ENCODE results near the gene ACP1. TPM values are rescaled to one million over a fixed set of nuclear protein-coding genes. Genes with fewer than 3 reads are reported as not detected.

The ACP1 gene
- polyA plus RNA-seq, 3 donors = 144 to 158 (median 148) TPM

GRCh38 chr2:273333-273732 lies 8.6 kb downstream of the ACP1 start:
- DNase-seq = no peak

- DNase-seq = no peak
Observed at GRCh38 chr2:274503-274902, 9.8 kb downstream of the ACP1 start.

DNA sequence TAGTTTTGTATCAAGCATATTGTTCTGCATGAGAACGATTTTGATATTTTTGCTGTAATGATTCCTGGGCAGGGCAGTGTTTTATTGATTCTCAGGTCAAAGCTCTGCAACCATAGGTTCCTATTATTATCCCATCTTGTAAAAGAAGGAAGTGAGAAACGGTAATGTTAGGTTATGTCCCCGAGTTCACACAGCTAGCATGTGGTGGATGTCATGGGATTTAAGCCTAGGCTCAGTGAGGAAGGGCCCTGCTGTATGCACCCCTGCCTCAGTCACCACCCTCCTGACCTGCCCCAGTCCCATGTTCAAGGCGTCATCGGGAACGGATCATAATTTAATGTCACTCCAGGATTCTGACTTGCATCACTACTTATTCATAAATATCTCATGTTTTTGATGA lies 10.7 kb downstream of the ACP1 start:
- no peak for DNase-seq

GRCh38 chr2:278312-278926 lies 13.7 kb downstream of the ACP1 start:
- DNase-seq = no peak

GRCh38 chr2:278927-279320 lies 14.2 kb downstream of the ACP1 start:
- DNase-seq = no peak

- no peak for DNase-seq
Observed at GRCh38 chr2:279366-279765, 14.6 kb downstream of the ACP1 start.

GRCh38 chr2:279956-280649 lies 15.4 kb downstream of the ACP1 start:
- no peak for DNase-seq

DNA sequence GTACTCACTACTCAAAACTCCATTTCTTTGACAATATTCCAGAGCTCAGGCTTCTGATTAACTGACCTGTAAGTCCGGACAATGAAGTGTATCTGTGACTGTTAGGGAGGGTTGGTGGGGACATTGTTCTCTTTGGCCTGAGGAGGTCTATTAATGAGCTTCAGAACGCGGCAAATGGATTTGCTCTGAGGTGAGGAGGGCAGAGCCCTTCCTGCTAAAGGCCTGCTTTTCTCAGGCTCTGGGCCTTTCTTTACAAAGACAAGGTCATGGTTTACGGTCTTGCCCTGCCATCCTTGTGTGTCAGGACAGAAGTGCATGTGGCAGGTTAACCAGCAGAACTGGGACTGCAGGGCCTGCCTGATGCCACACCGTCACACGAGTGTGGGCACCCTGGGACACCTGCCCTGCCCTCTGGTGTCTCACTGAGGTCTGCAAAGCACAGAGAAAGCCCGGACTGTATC lies 15.9 kb downstream of the ACP1 start:
- no peak for DNase-seq

DNA sequence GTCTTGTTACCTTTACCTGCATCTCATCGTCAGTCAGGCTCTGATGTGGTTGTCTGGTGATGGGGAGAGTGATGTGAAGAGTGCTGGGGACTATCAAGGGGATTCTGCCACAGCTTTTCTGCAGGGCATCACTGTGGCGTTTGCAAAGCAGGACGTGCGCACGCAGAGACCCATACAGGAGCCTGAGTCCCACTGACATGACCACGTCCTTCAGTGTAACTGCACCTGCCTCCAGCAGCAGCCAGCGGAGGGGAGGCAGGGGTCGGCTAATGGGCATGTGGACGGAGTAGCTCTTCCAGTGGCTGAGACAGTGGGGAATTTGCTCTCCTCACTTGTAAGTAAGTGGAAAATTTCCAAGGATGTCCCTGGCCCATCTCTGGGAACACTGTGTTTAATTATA lies 16.6 kb downstream of the ACP1 start:
- no peak for DNase-seq

DNA sequence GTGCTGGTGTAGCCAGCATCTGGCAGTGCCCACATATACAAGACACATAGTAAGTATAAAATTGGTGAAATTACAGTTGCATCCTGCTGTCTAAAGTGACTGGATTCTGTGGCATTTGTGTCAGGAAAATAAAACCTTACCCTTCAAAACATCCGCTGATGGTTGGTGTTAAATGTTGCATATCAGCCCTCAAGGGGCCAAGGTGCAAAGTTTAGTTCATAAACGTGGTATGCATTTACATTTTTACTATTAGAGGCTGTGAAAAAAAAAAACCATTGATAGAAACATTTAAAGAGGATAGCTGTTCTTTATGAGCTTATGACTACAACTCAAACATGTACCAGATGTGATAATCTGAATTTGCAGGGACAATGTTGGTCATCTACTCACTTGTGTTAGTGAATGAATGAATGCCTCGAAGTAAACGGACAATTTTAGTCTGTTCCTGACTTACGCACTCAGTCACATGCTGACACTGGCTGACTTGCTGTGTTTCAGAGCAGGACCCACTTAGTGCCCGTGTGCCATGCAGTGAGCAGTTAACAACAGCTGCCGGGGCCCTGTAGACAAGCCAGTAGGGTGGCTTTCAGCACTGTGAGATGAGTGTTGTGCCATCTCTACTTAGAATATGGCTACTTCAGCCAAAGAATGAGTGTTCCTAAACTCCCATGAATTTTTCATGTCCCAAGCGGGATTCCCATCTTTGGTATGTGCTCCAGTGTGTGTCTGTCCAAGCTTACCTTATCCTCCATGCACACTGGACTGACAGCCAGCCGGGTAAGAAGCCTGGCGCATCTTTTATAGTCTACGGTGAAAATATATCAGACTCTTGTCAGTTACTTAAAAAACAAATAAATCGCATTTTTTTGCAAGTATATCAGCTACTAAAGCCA lies 17.9 kb downstream of the ACP1 start:
- DNase-seq = no peak

DNA sequence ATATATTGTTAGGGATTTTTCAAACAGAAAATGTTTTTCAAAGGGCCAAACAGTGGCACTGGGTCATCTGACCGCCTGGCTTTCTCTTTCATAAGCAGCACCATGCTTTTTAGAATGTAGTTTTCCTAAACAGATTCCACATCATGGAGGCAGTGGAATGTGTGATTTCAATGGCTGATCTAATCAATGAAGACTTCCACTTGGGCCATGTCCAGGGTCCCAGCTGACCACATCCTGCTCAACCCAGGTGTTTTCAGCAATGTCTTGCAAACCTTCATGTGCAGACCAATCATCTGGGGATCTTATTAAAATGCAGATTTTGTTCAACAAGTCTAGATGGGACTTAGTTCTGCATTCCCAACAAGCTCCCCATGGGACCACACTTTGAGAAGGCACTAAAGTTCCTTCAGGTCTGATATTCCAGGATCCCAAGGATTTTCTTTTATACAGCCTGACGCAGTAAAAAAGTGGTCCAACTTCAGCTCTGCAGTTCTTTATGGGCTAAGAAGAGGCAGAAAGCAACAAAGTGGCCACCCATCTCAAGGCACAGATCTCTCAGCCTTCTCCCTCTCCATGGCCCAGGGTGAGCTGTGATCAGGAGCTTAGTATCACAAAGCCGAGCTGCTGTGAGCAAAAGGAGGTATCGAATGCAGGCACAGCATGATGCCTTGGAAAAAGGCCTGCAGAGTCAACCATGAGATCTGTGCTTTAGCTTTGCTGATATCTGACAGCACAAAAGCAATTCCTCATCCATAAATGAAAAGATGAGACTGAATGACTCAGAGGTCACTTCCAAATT lies 19.4 kb downstream of the ACP1 start:
- DNase-seq = no peak

- no peak for DNase-seq
Observed at GRCh38 chr2:284896-285492, 20.2 kb downstream of the ACP1 start.

GRCh38 chr2:285531-285930 lies 20.8 kb downstream of the ACP1 start:
- no peak for DNase-seq

- DNase-seq = no peak
Observed at GRCh38 chr2:286035-286434, 21.3 kb downstream of the ACP1 start.

- no peak for DNase-seq
Observed at GRCh38 chr2:286774-287392, 22.1 kb downstream of the ACP1 start.

GRCh38 chr2:287471-287885 lies 22.7 kb downstream of the ACP1 start:
- DNase-seq = no peak

GRCh38 chr2:287911-288757 lies 23.4 kb downstream of the ACP1 start, which contains the start of gene ALKAL2:
ALKAL2 (minus strand) TSS chr2:288091; CDS start chr2:287835, 256 bp downstream.
- DNase-seq = no peak

DNA sequence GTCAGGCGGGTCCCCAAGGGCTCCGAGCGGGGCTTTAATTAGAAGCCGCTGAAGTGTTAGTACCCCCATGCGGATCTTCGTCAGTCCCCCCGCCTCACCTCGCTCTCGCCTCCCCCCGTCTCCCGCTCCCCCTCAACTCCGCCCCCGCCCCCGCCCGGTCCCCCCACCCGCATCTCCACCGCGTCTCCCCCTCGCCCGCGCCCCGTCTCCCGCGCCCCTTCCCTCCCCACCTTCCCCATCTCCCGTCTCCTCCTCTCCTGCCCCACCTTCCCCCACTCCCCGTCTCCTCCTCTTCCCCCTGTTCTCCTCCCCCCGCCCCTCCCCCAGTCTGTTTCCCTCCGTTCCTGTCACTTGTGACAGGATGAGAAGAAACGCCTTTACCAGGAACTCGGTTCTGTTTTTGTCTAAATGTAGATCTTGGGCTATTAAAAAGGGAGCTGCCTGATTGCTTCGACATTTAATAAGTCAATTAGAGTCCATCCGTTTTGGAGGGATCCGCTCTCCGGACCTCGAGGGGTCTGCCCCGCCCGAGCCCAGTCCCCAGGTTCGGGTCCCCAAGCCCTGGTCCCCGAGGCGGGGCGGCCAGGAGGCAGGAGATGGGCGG lies 24.1 kb downstream of the ACP1 start:
- no peak for DNase-seq

DNA sequence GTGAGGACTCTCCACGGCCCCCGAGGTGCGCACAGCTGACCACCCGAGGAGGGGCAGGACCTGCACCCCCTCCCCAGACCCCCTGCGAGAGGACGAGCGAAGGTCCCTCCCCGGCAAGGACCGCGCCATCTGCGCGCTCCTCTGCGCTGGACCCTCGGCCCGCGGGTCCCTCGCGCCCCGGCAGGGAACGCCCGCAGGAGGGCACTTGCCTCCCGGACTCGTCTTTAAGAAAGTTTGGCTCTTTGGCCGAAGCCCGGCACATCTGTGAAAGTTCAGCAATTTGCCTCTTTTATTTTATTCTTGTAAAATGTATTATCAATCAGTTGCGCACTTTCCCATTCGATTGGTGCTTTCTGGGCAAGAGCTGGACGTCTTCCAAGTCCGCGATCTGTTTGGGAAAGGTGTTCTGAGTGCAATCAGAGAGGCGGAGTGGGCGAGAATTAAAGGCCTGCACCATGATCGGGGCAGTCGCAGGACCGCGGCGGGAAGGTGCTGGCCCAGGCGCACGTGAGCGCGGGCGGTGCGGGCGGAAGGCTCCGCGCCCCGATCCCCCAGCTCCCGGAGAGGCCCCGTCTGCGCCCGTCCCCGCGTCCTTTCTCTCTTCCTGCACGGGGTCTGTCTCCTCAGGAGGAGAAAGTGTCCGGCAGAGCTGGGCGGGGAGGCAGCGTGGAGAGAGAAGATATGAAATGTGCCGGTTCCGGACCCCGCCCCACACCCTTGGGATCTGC lies 24.8 kb downstream of the ACP1 start:
- no peak for DNase-seq

Measured in renal pelvis (tissue), 4 donors.